Measurements from ENCODE around the gene KIF25.

KIF25 gene

DNA sequence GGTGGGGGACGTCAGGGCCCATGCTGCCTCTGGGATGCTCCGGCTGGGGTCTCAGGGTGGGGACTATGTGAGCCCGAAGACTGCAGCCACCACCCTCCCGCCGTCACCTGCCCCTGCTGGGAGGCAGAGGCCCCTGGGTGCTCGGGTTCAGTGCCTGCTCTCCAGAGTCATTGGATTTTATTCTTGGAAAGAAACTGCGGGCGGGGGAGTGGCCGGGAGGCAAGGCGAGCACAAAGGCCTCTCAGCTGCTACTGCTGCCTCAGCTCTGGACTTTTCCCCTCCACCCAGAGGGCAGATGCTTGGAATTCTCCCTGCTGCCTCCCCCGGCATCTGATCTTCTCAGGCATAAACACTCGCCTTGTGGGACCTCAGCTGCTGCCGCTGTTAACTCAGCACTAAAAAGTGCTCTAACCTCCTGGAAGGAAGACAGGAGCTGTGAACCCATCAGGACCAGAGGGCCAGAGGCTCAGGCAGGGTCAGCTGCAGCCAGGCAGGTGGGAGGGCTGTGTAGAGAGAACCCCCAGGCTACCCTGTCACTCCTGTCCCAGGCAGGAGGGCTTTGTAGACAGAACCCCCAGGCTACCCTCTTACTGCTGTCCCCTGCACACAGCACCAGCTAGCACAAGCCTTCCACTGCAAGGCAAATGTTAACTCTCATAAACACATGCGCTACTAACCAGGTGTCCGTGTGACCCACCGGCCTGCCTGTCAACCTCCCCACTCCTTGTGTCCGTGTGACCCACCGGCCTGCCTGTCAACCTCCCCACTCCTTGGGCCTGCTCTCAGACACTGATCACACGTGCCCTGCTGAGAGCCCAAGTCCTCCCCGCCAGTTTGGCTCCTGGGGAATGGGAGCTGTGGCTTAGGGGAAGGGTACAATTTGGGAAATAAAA, 90.9 kb downstream of the KIF25 start:
- TF ChIP-seq, protein P1, sequence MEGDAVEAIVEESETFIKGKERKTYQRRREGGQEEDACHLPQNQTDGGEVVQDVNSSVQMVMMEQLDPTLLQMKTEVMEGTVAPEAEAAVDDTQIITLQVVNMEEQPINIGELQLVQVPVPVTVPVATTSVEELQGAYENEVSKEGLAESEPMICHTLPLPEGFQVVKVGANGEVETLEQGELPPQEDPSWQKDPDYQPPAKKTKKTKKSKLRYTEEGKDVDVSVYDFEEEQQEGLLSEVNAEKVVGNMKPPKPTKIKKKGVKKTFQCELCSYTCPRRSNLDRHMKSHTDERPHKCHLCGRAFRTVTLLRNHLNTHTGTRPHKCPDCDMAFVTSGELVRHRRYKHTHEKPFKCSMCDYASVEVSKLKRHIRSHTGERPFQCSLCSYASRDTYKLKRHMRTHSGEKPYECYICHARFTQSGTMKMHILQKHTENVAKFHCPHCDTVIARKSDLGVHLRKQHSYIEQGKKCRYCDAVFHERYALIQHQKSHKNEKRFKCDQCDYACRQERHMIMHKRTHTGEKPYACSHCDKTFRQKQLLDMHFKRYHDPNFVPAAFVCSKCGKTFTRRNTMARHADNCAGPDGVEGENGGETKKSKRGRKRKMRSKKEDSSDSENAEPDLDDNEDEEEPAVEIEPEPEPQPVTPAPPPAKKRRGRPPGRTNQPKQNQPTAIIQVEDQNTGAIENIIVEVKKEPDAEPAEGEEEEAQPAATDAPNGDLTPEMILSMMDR (conservative IDR thresholded peaks at IDR 0.05; ENCODE audit: low read depth, low read length) = no peak

DNA sequence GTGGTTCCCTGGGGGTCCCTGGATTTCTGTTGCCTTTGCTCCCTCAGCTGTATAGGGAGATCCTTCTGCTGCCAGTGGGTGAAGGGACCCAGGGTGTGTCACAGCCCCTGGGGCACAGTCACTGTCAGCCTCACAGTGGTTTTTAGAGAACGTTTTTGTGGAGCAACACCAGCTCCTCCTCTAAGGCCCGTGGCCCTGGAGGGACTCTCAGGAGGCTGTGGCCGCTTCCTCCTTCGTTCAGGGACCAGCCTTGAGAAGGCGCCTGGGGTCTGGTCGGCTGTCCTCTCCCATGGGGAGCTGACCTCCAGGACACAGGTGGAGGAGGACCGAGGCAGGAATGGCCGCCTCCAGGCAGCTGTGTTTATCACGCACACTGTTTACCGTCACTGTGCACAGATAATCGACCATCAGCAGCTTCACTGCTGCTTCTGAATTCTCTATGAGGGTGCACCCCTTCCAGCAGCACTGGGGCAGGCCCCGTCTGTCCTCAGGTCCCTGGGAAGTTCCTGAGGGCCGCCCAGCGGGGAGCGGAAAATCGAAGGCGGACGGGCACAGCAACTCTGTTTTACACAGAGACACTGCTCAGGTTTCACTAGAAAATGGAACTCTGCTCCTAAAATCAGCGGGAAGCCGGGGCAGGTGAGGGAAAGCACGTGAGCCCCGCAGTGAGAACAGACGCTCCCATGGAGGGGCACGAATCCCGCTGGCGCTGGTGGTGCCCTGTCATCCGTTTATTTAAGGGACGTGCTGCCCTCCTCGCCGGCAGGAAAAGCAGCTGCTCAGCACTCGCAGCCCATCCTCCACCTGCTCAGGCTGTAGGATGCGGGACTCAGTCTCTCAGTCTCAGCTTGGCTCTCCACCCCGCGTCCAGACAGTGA, 92.0 kb downstream of the KIF25 start:
- H3K4me3 ChIP-seq (ENCODE audit: low read depth, low read length) = no peak overlapping the region
- TF ChIP-seq, protein P1 (conservative IDR thresholded peaks at IDR 0.05; ENCODE audit: low read depth, low read length) = no peak
- DNase-seq (ENCODE audit: low read depth) = no peak

More for the DNA sequence above, 90.9 kb downstream of the KIF25 start:
- peak; percentile 80 for DNase-seq (ENCODE audit: low read depth)
- no peak overlapping the region for H3K4me3 ChIP-seq (ENCODE audit: low read depth, low read length)

DNA sequence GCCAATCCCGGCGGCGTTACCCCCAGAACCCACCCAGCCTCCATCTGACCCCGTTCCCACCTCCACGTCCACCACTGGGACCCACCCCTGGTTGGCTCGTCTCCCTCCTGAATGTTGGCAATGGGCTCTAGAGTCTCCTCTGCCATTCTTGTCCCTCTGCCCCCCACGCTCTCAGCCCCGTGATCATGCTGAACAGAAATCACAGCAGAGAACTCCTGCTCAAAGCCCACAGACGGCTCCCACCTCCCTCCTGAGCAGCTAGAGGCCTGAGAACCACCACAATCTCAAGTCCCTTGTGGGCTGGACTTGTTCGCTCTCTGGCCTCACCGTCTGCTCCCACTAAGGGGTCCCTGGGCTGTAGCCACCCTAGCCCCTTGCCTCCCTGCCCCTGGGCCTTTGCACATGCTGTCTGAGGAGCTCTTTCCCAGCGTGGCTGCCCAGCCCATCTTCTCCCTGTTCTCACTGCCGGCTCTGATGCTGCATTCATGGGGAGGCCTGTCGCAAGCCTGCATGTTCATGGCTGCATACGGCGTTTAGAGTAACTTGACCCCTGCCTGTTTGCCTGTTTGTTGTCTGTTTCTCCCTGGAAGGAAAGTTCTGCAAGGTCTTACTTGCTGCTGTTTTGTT, 92.7 kb downstream of the KIF25 start:
- no peak overlapping the region for H3K4me3 ChIP-seq (ENCODE audit: low read depth, low read length)
- no peak for DNase-seq (ENCODE audit: low read depth)
- TF ChIP-seq, protein P1 (conservative IDR thresholded peaks at IDR 0.05; ENCODE audit: low read depth, low read length) = no peak

DNA sequence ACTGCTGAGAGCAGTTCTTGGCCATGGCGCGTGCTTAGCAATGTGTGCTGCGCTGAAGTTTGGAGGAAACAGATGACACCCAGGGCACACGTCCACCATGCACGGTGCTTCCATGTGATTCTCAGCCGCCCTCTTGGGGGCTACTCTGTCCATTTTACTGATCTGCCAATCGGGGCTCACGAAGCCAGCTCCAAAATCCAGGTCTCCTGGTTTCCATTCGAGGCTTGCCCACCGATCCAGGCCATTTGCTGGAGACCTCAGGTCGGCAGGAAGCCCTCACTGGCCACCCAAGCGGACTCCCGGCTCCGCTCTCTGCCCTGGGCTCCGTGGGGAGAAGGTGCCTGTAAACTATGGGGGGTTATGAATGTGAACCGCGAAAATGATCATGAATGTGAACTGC, 93.2 kb downstream of the KIF25 start:
- DNase-seq (ENCODE audit: low read depth) = no peak
- TF ChIP-seq, protein P1 (conservative IDR thresholded peaks at IDR 0.05; ENCODE audit: low read depth, low read length) = no peak

DNA sequence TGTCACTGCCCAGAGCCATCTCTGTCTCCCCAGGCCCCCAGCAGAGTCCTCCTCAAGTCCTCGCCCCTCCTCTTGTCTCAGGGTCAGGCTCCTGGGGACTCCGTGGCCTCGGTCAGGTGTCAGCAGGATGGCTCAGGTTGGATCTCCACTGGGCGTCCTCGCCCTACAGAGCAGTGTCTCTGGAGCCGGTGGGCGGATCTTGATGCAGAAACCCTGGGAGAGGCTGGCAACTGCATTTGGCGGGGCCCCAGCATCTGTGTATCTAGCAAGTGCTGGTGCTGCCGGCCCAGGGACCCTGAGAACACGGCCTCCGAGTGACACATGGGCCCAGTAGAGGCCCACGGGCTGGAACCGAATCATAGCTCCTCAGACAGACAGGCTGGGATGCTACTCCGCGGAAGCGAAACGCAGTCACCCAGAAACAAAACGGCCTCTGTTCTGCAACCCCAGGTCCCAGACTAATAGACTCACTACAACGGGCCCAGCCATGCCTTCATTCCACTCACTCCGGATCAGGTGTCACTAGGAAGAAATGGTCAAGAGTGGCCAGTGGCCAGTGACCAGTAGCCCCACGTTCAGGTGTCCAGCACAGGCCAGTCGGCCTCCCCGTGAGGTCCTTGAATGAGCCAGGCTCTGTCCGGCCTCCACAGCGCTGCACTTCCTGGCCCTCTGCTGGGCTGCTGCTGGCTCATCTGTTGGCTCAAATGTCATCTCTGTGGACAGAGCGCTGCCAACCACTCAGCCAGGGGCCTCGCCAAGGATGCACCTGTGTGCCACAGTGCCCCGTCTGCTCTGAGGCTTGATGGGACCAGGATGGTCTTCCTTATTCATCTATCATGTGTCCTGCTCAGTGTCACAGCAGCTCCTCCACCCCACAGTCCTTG, 94.2 kb downstream of the KIF25 start:
- H3K4me3 ChIP-seq (ENCODE audit: low read depth, low read length) = no peak overlapping the region
- TF ChIP-seq, protein P1 (conservative IDR thresholded peaks at IDR 0.05; ENCODE audit: low read depth, low read length) = no peak
- no peak for DNase-seq (ENCODE audit: low read depth)

More for the DNA sequence above, 93.2 kb downstream of the KIF25 start:
- no peak overlapping the region for H3K4me3 ChIP-seq (ENCODE audit: low read depth, low read length)

DNA sequence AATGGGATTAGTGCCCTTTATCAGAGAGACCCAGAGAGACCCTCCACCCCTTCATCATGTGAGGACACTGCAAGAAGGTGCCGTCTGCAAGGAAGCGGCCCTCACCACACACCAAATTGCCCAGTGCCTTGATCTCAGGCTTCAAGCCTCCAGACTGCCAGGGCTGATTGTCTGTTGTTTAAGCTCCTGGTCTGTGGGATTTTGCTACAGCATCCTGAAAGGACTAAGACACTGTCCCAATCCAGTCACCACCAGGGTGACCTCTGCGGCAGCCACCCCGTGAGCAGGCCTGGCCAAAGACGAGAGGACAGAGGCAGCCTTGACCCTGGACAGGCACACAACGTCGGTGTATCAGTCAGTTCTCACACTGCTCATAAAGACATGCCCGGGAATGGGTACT, 95.1 kb downstream of the KIF25 start:
- TF ChIP-seq, protein P1 (conservative IDR thresholded peaks at IDR 0.05; ENCODE audit: low read depth, low read length) = no peak
- H3K4me3 ChIP-seq (ENCODE audit: low read depth, low read length) = no peak overlapping the region
- no peak for DNase-seq (ENCODE audit: low read depth)
